Stimulated activated CD4-positive, alpha-beta T cell treated with anti-CD3 and anti-CD28 coated beads, Interleukin-12 subunit alpha, Interleukin-12 subunit beta, amount 100 ng/mL, for 48 hours (primary cell): ENCODE data around the gene PHACTR3.
A peak's percentile ranks its signal among the peaks of the same experiment; 100 is the strongest.

Source experiments
- DNase-seq, 3 donors: peaks; one replicate each; pipeline ENCODE4 v3.0.0-alpha.2; 2020; ENCODE audit warnings: low read depth in 2 of 3, low spot score in 1 of 3

The PHACTR3 gene

DNA sequence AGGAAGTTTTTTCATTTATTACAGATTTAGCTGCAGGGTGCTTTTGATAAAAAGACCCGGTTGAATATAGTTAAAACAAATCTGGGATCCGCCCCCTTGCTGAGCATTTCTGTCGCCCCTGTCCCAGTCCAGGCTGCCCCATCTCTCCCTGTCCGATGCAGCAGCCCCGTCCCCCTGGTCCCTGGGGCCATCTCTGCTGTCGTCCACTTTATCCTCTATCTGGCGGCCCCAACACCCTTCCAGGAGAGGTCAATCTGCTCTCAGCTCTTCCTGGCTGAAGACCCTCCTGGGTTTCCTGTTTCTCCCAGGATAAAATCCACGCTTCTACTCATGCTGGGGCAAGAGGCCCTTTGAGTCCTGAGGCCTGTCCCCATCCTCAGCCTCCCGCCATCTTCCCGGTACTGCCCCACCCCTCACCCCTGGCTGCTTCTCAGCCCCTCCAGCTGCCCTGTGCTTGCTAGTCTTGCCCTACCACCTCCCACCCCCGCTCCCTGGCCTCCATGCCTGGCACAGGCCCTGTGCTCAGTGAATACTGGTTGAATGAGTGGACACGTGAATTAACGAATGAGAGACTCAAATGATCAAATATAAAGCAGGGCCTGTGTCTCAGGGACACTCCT lies 16.0 kb upstream of the PHACTR3 start:
- DNase-seq, result no peak

GRCh38 chr20:59589086-59589684 lies 15.2 kb upstream of the PHACTR3 start:
- DNase-seq, result no peak

DNA sequence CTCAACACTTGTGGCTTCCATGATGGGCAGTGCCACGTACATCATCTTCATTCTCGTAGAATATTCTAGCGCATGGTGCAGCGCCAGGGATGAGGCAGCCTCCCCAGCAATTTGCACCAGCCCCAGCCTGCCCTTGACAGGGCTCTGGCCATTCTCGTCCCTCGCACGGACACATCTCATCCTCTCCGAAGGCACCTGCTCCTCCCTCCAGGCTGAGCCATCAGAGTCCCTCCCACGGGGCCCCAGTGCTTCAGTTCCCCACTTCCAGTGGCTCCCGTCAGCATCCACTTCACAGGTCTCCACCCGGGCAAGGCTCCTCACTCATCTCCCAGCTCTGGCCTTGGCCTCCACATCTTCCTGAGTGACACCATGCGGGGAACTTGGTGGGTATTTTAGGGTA lies 13.3 kb upstream of the PHACTR3 start:
- DNase-seq, result no peak

GRCh38 chr20:59596690-59597089 lies 7.7 kb upstream of the PHACTR3 start:
- no peak for DNase-seq

DNA sequence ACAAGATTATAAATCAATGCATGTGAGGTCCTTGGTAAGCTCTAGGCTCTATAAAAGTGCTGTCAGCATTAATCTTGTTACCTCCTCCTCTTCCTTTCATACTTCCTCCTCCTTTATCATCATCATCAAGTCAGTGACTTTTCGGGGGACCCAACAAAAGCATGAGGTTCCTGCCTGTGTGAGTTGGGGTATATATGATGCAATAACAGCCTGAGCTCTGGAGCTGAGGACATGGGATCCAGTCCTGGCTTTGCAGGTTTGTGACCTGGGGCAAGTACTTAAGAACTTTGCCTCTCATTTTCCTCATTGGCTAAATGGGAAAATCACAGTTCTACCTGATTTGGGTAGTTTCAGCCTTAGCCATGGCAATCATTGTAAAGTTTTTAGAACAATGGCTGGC lies 7.1 kb upstream of the PHACTR3 start:
- no peak for DNase-seq

DNA sequence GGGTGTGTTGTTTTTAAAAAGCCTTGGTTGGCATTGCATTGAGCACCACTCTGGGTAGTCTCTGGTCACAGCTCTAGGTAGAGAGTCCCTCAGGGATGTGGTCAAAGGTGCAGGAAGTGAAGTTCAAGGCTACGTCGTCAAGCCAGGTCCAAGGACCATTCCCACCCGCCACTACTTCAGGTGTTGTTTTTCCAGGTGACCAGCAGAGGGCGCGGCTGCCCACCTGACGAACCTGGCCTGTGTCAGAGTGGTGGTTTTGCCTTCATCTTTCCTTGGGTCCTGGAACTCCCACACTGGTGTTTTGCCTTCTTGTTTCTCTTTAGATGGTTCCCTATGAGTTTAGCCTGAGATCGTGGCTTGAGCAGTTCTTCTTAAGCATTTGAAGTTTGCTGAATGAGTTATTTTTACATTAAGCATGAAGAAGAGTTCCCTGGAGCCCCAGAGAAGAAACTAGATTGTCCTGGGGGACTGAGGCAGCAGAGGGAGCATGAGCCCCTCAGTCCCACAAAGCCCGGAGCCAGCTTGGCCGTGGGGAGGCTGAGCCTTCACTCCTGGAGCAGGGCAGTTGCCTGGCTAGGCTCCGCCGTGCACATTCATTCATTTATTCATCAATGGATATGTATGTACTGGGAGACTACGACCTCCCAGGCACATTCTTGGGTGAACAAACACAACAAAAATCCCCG lies 5.6 kb upstream of the PHACTR3 start:
- DNase-seq, result peak in 2 of 3 donors; percentile 2 to 16

- no peak for DNase-seq
Measured at GRCh38 chr20:59599941-59600340, 4.4 kb upstream of the PHACTR3 start.

DNA sequence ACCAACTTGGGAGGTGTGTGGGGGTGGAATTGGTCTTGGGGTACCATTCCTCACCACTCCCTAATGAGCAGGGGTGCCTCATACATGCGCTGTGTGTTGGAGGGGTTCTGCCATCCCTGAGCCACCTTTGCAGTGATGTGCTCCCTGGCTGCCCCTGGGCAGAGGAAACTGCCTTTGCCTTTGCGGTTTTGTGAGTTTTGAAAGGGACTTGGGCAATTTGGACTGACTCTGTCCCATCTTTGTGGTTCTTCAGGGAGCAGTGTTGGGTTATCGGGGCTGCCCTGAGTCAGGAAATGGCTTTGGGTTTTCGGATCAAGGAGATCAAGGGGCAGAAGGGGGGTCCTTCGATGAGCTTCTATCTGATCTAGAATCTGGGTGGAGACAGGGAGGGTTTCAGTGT lies 3.9 kb upstream of the PHACTR3 start:
- no peak for DNase-seq

DNA sequence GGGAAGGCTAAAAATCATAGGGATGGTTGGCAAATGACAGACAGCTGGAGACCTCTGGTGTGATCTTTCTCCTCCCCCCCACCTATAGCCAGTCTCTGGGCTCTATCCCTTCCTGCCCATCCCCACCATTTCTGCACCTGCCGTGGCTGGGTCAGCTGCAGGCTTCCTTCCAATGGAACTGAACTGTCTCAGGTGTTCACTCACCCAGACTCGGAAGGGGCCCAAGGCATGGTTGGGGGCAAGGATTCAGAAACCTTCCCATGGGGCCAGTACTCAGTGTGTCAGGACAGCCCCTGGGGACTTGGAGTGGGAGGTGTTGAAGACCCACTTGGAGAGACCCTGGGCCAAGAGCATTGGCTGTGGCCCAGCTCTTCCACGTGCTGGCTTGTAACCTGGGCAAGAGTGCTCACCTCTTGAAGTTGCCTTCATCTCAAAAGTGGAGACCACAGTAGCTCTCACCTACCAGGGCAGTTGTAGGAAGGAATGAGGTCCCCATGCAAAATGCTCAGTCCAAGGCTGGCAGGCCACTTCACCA lies 1.7 kb upstream of the PHACTR3 start:
- DNase-seq, result no peak

- DNase-seq, result no peak
Measured at GRCh38 chr20:59603176-59603575, 1.2 kb upstream of the PHACTR3 start.

DNA sequence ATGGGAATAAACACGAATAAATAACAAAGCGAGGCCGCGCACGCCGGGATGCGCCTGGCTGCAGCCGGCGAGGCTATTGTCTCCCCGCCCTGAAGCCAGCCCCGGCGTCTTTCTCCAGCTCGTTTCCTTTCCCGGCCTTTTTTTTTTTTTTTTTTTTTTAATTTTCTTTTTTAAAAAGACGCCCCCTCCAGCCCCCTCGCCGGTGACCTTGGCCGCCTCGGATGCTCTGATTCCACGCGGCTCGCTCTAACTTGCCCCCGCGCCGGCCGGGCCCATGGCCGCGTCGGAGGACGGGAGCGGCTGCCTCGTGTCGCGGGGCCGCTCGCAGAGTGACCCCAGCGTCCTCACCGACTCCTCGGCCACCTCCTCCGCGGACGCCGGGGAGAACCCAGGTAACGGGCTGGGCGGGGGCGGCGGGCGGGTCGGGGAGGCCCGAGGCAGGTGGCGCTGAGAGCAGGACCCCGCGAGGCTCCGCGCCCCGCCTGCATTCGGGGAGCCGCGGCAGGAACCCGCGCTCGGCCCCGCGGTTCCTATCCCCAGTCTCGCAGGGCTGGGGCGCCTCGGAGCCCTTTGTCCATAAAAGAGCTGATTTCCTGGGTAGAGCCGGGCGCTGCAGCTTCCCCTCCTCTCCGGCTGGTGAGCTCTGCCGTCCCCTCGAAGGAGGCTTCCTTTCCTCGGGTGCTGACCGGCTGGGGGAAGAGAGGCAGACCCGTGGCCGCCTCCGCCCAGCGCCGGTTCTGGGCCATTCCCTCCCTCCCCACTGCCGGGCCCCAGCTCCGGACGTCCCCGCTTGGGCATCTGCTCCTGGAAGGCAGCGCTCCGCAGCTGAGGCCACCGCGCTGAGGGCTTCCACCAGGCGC lies 631 bp downstream of the PHACTR3 start:
- DNase-seq, result no peak

GRCh38 chr20:59605601-59606364 lies 1.4 kb downstream of the PHACTR3 start:
- DNase-seq, result no peak

DNA sequence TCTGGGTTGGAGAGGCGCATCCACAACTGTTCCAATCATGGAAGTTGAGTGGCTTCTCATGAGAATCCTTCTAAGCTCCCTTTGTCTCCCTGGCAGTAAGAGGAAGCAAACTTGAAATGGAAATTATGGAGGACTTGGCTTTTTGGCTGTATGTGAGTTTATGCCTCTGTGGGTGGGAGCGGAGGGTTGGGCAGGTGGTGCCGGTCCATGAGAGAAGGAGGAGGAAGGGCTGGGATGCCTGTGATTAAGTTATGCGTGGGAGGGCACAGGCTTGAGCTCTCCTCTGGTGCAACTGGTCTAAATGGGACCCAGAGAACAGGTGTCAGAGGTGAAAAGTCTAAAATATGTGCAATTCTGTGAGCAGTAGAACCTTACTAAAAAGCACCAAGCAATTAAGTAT lies 2.2 kb downstream of the PHACTR3 start:
- no peak for DNase-seq

GRCh38 chr20:59608396-59608795 lies 4.1 kb downstream of the PHACTR3 start:
- no peak for DNase-seq

- no peak for DNase-seq
Measured at GRCh38 chr20:59608871-59609270, 4.5 kb downstream of the PHACTR3 start.

GRCh38 chr20:59611286-59611685 lies 6.9 kb downstream of the PHACTR3 start:
- DNase-seq, result no peak

- DNase-seq, result no peak
Measured at GRCh38 chr20:59613861-59614260, 9.5 kb downstream of the PHACTR3 start.

DNA sequence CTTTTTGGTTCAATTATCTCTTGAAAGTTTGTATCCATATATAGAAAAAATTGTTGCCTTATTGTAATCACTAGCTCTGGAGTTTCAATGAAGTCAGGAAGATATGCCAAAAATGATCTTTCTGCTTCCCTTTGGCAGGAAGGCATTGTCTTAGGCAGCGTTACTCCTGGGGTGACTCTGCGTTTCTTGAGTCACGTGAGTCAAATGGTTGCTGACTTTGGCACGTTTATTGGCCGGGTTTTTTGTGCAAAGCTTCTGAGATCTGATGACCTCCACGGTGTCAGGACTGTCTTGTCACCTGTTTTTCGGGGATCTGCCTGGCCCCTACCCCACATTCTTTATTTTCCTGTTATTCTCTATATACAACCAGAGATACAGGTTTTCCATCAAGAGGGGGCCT lies 10.4 kb downstream of the PHACTR3 start:
- DNase-seq, result no peak

DNA sequence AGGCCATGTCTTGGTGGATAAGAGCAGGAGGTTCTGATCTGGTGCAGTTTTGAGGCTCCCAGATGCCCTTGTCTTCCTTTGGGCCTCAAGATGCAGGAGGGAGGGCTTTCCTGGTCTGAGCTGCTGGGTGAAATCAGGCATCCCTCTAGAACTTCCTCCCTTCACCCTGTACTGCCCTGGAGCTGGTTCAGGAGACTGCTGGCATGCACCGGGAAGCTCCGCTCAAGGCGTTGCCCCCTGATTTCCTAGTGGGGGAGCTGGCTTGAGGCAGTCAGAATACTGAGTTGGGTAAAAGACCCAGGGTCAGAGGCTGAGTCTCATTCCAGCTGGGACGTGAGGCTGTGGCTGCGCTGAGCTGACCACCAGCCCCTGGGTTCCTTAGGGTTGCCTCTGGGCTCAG lies 12.0 kb downstream of the PHACTR3 start:
- no peak for DNase-seq

- no peak for DNase-seq
Measured at GRCh38 chr20:59617221-59617620, 12.9 kb downstream of the PHACTR3 start.

DNA sequence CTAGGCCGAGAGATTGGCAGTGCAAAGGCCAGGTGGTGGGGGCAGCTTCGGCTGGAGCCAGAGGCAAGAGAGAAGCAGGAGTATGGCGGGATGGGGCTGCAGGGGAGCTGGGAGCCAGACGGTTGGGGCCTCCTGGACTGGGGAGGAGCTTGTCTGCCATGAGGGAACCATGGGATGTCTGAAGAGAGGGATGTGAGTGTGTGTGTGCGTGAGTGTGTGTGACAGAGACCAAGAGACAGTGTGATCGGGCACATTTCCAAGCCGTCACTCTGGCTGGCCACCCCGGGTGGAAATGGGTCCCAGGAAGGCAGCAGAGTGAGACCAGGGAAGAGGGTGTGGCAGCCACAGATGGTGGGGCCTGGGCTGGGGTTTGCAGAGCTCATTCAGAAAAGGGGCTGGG lies 13.8 kb downstream of the PHACTR3 start:
- DNase-seq, result no peak
